Inflammatory macrophage (primary cell): ENCODE measurements around the gene CDC26.
"Not testable (repeated sequence)": the region's sequence is repeated elsewhere in the genome, so short reads cannot be mapped to it uniquely, and the experiment has no call there.

Experiments used
- DNase-seq, 2 donors: peaks; one replicate each; pipeline ENCODE4 v3.0.0-alpha.2; 2020 to 2022

CDC26 gene

DNA sequence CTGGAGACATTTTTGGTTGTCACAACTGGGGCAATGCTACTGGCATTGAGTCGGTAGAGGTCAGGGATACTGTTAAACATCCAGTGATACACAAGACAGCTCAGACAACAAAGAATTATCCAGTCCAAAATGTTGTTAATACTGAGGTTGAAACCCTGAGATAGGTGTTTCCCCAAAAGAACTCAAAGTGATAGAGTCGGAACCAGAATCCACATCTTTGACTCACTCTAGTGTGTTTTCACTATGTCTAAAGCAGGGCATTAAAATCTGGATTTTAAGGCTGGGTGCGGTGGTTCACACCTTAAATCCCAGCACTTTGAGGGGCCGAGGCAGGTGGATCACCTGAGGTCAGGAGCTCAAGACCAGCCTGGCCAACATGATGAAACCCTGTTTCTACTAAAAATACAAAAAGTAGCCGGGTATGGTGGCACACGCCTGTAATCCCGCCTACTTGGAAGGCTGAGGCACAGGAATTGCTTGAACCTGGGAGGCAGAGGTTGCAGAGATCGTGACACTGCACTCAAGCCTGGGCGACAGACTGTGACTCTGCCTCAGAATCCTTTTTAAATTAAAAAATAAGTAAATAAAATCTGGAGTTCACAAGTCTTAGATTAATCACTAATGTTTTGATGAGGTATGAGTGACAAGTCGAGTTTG, 37.0 kb downstream of the CDC26 start:
- no peak for DNase-seq

DNA sequence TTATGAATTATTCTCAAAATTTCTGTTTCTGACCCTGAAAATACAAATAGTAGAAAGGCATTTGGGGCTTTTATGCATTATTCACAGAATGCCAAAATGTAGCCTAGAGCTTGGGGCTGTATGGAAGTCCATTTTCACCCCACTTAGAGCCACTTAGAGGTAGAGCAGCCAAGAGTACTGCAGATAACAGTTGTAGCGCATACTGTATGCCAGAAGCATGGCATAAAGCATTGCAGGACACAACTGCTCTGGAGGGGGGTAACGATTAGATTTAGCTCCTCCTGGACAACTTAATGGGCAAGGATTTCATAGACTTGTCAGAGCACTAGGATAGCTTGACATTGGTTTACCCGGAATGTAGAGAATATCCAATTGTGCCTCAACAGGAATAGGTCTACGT, 38.3 kb downstream of the CDC26 start:
- no peak for DNase-seq

DNA sequence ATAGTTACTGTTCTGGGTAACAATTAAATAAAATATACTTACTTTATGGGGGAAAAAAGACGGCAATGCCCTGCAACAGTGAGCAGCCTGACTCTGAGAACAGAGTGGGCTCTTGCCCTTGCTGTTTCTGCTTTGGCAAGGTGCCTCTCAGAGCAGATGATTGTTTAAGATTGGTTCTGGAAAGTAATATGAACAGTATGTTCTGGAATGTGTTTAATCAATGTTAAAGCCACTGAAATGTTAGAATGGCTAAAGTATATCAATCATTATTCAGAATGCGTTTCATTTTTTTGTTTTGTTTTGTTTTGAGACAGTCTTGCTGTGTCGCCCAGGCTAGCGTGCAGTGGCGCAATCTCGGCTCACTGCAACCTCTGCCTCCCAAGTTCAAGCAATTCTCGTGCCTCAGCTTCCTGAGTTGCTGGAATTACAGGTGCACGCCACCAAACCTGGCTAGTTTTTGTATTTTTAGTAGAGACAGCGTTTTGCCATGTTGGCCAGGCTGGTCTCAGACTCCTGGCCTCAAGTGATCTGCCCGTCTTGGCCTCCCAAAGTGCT, 39.6 kb downstream of the CDC26 start:
- not testable (repeated sequence) for DNase-seq

DNA sequence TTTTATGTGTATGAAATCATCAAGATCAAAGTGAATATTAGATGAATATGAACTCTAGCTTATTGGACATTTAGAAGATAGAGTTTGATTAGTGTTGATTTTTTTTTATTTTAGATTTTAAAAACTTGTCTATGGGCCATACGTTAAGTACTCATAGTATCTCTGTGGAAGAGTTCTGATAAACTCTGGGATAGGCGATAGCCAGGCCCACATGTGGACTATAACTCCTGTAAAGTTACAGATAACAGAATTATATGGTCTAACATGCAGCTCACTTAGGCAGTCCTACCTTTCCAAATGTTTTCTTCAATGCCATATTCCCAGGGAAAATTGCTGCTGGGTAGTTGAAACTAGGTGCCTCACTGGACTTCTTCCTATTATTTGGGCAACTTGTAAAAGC, 43.7 kb downstream of the CDC26 start:
- DNase-seq = no peak

DNA sequence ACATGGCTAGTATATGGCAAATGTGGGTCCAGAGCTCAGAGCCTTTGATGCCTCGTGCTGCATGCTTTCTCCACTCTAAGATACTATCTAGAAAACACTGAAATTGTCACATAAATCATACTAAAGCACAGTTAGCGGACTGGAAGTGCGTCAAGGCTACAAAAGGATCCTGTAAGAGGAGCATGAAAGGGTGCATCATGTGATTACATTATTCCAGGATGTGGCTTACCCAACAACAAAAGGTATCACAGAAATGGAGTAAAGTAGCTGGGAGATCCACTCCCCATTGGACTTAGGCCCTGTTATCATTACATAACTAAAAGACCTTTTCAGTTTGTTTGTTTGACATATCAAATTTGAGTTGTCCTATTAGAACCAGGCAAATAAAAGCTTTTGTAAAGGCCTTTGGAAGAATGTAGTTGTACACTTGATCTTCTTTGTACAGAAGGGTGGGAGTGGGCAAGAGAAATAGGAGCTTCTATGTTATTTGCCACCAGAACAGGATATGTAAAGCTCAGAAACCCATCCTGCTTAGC, 47.2 kb downstream of the CDC26 start:
- DNase-seq = no peak

DNA sequence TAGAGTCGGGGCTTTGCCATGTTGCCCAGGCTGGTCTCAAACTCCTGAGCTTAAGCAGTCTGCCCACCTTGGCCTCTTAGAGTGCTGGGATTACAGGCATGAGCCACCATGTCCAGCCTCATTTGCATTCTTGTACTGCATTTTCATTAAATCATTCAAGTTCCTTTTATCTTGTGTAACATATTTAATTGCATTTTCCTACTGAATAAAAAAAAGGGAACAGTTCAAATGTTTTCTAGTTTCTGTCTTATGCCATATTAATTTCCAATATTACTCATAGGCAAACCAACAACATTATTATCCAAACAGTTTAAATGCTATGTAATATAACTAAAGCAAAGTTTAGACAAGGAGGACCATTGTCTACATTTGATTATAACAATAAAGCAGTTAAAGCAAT, 47.9 kb downstream of the CDC26 start:
- DNase-seq = peak in 1 of 2 donors; percentile 52

DNA sequence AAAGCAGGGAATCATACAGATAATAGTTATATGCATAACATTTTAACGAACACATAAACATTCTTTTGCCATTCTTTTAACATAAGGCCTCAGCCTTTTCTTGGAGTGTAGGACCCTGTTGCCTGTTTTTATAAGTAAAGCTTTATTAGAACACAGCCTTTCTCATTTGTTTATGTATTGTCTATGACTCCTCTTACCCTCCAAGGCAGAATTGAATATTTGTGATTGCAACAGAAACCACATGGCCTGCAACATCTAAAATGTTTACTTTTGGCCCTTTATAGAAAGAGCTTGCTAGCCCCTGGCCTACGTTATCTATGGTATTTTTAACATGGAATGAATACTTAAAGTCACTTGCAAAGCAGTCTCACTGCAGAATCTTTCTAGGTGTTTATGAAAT, 51.4 kb downstream of the CDC26 start:
- no peak for DNase-seq

DNA sequence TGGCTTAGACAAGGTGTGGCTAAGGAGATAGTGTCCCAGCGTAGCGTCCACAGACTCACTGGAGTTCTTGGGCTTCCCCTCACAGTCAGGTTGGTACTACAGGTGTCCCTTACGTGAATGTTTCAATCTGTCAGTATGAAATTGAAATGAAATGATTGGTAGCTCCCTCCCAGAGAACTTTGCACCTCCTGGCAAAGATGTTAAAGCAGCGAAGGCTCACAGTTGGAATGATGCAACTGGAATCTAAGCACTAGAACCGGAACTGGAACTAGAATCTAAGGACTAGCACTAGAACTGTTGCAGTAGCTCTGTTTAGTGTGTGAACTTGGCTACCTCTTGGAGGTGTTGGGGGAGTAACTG, 52.9 kb downstream of the CDC26 start:
- DNase-seq = peak; percentile 36 to 54

DNA sequence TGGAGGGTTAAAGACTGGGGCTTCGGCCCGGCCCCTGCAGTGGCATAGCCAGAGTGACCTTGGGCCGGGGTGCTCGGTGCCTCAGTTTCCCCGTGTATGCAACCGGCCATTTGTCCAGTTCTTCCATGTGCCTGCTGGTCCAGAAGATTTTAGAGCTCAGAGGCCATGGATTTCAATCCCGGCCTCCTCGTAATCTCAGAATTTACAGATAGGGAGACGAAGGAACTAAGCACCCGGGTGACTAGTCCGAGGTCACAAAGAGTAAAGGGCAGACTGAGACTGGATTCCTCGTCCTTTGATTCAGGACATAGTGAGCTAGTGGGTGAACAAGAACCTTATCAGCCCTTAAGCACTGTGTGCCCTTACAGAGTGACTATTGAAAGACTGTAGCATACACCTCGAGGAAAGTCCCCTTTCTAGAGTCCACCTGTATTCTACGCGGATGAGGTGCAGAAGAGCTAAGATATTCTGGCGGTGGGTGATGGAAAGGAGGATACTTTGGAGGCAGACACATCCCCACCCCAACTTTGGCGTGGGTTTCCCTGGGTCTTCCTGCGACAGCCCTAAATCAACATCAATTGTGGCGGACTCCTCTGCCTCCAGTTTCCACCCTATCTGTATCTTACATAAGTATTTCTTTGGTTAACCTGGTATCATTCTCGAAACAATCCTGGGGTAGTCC, 53.4 kb downstream of the CDC26 start:
- DNase-seq = peak; percentile 10 to 23

DNA sequence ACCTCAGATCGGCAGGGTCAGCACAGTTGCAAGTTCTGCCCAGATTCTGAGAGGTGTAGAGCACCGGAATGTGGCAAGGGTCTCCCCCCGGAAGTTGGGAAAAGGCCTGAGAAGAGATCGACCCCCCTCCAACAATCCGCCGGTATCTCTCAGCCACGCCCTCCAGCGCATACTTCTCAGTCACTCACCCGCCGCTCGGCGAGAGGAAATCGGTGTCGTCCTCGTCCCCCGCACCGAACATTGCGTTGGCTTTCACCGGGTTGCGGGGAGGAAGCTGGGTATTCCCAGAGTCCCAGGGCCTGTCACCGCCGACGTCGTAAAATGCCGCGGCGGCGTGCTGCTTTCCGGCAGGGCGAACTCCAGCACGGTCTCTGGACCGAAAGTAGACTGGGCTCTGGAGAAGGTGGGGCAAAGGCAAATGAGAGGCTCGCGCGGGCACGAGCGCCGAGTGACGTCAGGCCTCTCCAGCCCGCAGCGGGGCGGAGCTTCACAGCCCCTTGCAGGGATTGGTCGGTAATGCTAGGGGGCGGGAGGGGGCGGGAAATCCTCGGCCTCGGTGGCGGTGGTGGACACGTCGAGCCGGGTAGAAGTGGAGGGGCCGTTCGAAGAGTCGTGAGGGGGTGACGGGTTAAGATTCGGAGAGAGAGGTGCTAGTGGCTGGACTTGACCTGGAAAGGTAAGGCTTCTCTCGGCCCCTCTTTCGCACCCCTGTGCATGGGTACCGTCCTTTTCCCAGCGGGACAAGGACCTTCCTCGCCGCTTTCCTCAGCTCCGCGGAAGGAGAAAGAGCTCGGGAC, 54.2 kb downstream of the CDC26 start, which contains the start of the genes FKBP15 and SLC31A1:
Gene FKBP15, minus strand, starts transcription at position 275 of the 797 bp plus-strand sequence. Its CDS starts 34 bp downstream, at position 241.
Gene SLC31A1, plus strand, starts transcription at position 542 of the 797 bp plus-strand sequence. CDS start 34,605 bp downstream, outside the sequence.
- peak; percentile 99 for DNase-seq

DNA sequence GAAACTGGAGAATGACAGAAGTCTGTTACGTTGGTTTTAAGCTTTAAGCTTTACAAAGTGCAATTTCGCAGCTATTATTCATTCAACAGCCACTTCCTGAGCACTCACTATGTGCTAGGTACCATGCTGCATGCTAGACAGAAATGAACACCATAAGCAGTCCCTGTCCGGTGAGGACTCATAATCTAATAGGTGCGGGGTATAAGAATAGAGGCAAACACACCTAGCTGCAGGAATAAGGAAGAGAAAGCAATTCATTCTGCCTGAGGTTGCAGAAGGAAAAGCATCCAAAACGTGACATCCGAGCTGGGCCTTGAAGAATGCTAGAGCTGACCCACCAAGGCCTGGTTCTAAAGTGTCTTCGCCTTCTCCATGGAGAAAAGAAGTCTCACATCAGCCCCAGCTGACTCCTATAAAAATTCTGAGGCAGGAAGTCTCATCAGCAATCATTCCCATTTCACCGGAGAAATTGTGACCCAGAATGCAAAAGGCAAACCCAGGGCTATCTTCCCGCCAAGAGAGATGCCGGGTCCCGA, 54.8 kb downstream of the CDC26 start:
- DNase-seq = peak; percentile 14 to 23

DNA sequence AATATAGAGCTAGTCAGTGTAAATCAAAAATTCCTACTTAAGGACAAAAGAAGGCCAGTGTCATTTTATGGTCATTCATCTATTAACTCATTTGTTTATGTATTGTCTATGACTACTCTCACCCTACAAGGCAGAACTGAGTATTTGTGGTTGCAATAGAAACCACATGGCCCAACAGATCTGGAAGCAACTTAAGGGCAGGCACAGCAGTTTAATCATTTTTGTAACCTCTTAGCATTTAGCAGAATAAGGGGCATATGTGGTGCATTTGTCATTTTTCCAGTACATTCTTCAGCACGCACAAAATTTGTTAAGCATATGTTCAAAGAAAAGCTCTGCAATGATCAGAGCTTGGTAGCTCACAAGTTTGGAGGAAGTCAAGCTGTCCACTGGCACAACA, 55.4 kb downstream of the CDC26 start:
- peak; percentile 74 to 75 for DNase-seq

DNA sequence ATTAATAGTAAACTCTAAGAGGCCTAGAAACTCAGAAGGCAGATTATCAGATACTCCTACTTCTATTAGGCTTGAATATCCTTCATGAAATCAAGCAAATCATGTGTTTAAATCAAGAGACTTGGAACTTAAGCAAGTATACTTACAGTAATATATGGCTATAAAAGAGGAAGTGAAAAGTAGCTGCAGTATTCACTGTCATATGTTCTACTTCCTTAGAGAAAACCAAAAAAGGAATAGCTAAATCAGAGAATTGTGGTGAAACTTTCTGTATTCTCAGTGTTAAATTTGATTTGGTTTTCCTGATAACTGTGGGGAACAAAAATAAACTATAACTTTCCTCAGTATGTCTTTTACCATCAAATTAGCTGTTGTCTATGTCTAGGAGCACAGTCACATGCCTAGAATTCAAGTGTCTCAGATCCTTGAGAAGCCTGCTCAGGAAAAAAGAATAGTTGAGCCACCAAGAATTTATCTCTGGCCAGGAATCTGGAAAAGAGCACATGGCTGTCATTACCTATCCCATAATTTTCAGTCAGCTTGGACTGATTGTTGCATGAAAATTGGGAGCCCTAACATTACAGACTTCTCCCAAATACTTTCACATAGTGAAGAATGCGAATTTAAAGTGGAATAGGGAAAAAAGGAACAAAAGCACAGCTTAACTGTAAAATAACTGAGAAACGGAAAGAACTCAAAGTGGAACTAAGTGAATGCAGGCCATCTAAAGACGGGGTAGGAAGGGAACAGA, 56.0 kb downstream of the CDC26 start:
- DNase-seq = peak; percentile 46 to 92
